Nephron progenitor cell (in vitro differentiated cells): Measurements from ENCODE around the gene LRRC27.
A peak's percentile ranks its signal among the peaks of the same experiment; 100 is the strongest.

Experiments used
- DNase-seq: peaks from one replicate; pipeline ENCODE4 v3.0.0; 2021
- H3K27ac Mint-ChIP-seq: 2 replicates; pipeline ENCODE4 v1.8.0; 2021; ENCODE audit warnings: mild to moderate bottlenecking, moderate library complexity, mixed read lengths
- H3K27me3 Mint-ChIP-seq: 2 replicates; pipeline ENCODE4 v1.8.0; 2021; ENCODE audit warnings: mild to moderate bottlenecking, low read depth, mixed read lengths; ENCODE audit not compliant: poor library complexity
- H3K36me3 Mint-ChIP-seq: 2 replicates; pipeline ENCODE4 v1.8.0; 2021; ENCODE audit warnings: low read depth, mixed read lengths
- H3K4me1 Mint-ChIP-seq: 2 replicates; pipeline ENCODE4 v1.8.0; 2021; ENCODE audit warnings: mixed read lengths
- H3K4me3 Mint-ChIP-seq: 2 replicates; pipeline ENCODE4 v1.8.0; 2021; ENCODE audit warnings: mild to moderate bottlenecking, moderate library complexity, mixed read lengths
- H3K9me3 Mint-ChIP-seq: 2 replicates; pipeline ENCODE4 v1.8.0; 2021; ENCODE audit warnings: mild to moderate bottlenecking, moderate library complexity, mixed read lengths
- CTCF ChIP-seq: fragments of 200-600 bp; sonication (generic); IDR thresholded peaks from 2 replicates; pipeline ENCODE4 v1.5.0; 2021; ENCODE audit warnings: antibody characterized with exemption

LRRC27 gene

GRCh38 chr10:132396494-132397035 lies 64.6 kb downstream of the LRRC27 start:
- peaks cover 20% of the 10 kb centered on the region for H3K27me3 Mint-ChIP-seq
- no peak overlapping the region for H3K4me3 Mint-ChIP-seq
- no peak overlapping the region for H3K27ac Mint-ChIP-seq
- no peak for TF ChIP-seq CTCF
- peaks cover 9% of the 10 kb centered on the region for H3K9me3 Mint-ChIP-seq
- H3K4me1 Mint-ChIP-seq: peaks cover 18% of the 10 kb centered on the region
- DNase-seq: peak; percentile 78
- H3K36me3 Mint-ChIP-seq: no peaks in the 10 kb centered on the region

- peak; percentile 71 for DNase-seq
- Mint-ChIP-seq H3K27me3 (peaks cover 17% of the 10 kb centered on the region), H3K27ac (peak within 1 kb of the TSS; percentile 25), H3K9me3 (peaks cover 5% of the 10 kb centered on the region), H3K36me3 (no peaks in the 10 kb centered on the region), H3K4me1 (peaks cover 18% of the 10 kb centered on the region), H3K4me3 (peak within 1 kb of the TSS; percentile 83)
- TF ChIP-seq CTCF: no peak
Observed at GRCh38 chr10:132397036-132397541, 65.1 kb downstream of the LRRC27 start, which contains the start of gene PWWP2B. Gene PWWP2B (plus strand): TSS chr10:132397200. CDS start chr10:132397227, 27 bp downstream.

- Mint-ChIP-seq H3K27ac (peak overlapping the region; percentile 25), H3K4me1 (peaks cover 18% of the 10 kb centered on the region), H3K4me3 (peak overlapping the region; percentile 83), H3K36me3 (no peaks in the 10 kb centered on the region), H3K27me3 (peaks cover 9% of the 10 kb centered on the region), H3K9me3 (no peaks in the 10 kb centered on the region)
- no peak for DNase-seq
- TF ChIP-seq CTCF: no peak
Observed at GRCh38 chr10:132397671-132398565, 65.9 kb downstream of the LRRC27 start.

GRCh38 chr10:132398566-132398991 lies 66.6 kb downstream of the LRRC27 start:
- no peak overlapping the region for H3K4me3 Mint-ChIP-seq
- no peaks in the 10 kb centered on the region for H3K36me3 Mint-ChIP-seq
- no peaks in the 10 kb centered on the region for H3K9me3 Mint-ChIP-seq
- no peak overlapping the region for H3K27ac Mint-ChIP-seq
- no peak for TF ChIP-seq CTCF
- H3K4me1 Mint-ChIP-seq: peaks cover 19% of the 10 kb centered on the region
- peaks cover 9% of the 10 kb centered on the region for H3K27me3 Mint-ChIP-seq
- no peak for DNase-seq

GRCh38 chr10:132399117-132400035 lies 67.4 kb downstream of the LRRC27 start:
- peaks cover 19% of the 10 kb centered on the region for H3K4me1 Mint-ChIP-seq

More at GRCh38 chr10:132399117-132400035, 67.4 kb downstream of the LRRC27 start:
- DNase-seq: no peak
- Mint-ChIP-seq H3K36me3 (no peaks in the 10 kb centered on the region), H3K27ac (no peak overlapping the region), H3K27me3 (peaks cover 9% of the 10 kb centered on the region), H3K9me3 (no peaks in the 10 kb centered on the region), H3K4me3 (peak overlapping the region; percentile 20)
- TF ChIP-seq CTCF: no peak
